T-helper 2 cell treated with Interferon-gamma antibody and Interleukin-4, amounts not matched to agents 5 μg/mL and 100 μg/mL, for 36 hours (primary cell): ENCODE data around the gene ARRDC5.

Experiments used
- DNase-seq: peaks from one replicate; pipeline ENCODE4 v3.0.0; 2021; ENCODE audit warnings: low spot score
- H3K27ac Mint-ChIP-seq: one replicate; pipeline ENCODE4 v1.8.0; 2021; ENCODE audit warnings: mild to moderate bottlenecking, mixed read lengths
- H3K27me3 Mint-ChIP-seq: one replicate; pipeline ENCODE4 v1.8.0; 2021; ENCODE audit warnings: low read depth, mixed read lengths
- H3K36me3 Mint-ChIP-seq: one replicate; pipeline ENCODE4 v1.8.0; 2021; ENCODE audit warnings: low read depth, mixed read lengths
- H3K4me1 Mint-ChIP-seq: one replicate; pipeline ENCODE4 v1.8.0; 2021; ENCODE audit warnings: low read depth, mixed read lengths
- H3K4me3 Mint-ChIP-seq: one replicate; pipeline ENCODE4 v1.8.0; 2022; ENCODE audit warnings: mild to moderate bottlenecking, moderate library complexity, mixed read lengths
- H3K9me3 Mint-ChIP-seq: one replicate; pipeline ENCODE4 v1.8.0; 2021; ENCODE audit warnings: mixed read lengths

Gene ARRDC5

DNA sequence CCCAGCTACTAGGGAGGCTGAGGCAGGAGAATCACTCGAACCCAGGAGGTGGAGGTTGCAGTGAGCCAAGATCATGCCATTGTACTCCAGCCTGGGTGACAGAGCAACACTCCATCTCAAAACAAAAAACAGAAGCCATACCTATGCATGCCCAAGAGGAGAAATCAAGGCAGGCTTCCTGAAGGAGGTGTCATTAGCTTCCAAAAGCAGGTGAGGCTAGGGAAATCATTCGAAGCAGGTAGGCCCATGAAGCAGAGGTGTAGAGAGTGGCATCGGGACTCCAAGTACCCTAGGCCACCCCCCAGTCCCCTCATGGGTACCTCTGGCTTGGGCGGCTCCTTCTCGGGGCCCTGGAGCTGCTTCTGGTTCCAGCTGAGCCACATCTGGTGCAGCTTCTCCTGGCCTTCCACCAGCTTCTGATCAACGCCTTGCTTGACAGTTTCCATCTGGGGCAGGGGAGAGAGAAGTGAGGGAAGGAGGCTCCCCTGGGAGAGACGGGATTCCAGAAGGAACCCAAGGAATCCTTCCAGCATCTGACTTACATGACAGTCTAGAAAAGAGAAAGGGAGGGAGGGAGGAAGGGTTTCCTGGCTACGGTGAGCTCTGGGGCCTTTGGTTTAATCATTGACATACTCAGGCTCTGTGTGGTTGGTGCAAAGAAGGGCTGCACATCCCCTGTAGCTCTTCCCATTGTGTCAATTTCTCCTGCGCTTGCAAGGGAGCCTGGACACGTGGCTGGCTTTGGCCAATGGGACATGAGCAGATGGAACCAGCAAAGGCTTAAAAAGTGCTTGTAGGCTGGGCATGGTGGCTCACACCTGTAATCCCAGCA lies 58.1 kb downstream of the ARRDC5 start:
- H3K9me3 Mint-ChIP-seq: no peaks in the 10 kb centered on the region
- H3K27ac Mint-ChIP-seq: no peak overlapping the region
- H3K36me3 Mint-ChIP-seq: peaks cover 19% of the 10 kb centered on the region
- no peak for DNase-seq
- no peak overlapping the region for H3K4me3 Mint-ChIP-seq
- H3K27me3 Mint-ChIP-seq: no peaks in the 10 kb centered on the region
- H3K4me1 Mint-ChIP-seq: peaks cover 5% of the 10 kb centered on the region

DNA sequence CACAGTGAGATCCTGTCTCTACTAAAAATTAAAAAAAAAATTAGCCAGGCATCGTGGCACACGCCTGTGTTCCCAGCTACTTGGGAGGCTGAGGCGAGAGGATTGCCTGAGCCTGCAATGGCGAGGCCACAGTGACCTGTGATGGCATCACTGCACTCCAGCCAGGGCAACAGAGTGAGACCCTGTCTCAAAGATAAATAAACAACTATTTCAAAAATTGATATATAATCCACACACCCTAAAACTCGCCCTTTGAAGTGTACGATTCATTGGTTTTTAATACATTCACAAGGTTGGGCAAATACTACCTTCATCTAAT lies 59.1 kb downstream of the ARRDC5 start:
- H3K9me3 Mint-ChIP-seq: no peaks in the 10 kb centered on the region
- H3K27ac Mint-ChIP-seq: no peak overlapping the region
- peaks cover 5% of the 10 kb centered on the region for H3K4me1 Mint-ChIP-seq
- DNase-seq: no peak
- H3K4me3 Mint-ChIP-seq: no peak overlapping the region
- H3K36me3 Mint-ChIP-seq: peaks cover 23% of the 10 kb centered on the region
- H3K27me3 Mint-ChIP-seq: no peaks in the 10 kb centered on the region
